ENCODE measurements around the gene NOTO.

GRCh38 chr2:73174244-73174643 is 28.1 kb upstream of the NOTO start:
- no peak for TF ChIP-seq CTCF (IDR thresholded peaks at IDR 0.05; ENCODE audit: poor library complexity, severe bottlenecking)
- TF ChIP-seq EP300 (conservative IDR thresholded peaks at IDR 0.05; ENCODE audit: poor library complexity, severe bottlenecking) = no peak
- TF ChIP-seq MXI1 (conservative IDR thresholded peaks at IDR 0.05; ENCODE audit: poor library complexity, severe bottlenecking) = no peak
- TF ChIP-seq SMC3 (conservative IDR thresholded peaks at IDR 0.05; ENCODE audit: poor library complexity) = no peak
- TF ChIP-seq EZH2 (IDR thresholded peaks at IDR 0.05; ENCODE audit: borderline replicate concordance, insufficient read depth, low read length, poor library complexity, severe bottlenecking) = no peak
- TF ChIP-seq TAF1 (IDR thresholded peaks at IDR 0.05; ENCODE audit: low read depth) = no peak
- TF ChIP-seq POLR2AphosphoS5 (IDR thresholded peaks at IDR 0.05) = no peak
